WTC11 (cell line): ENCODE results near the gene GJB2. TPM values are rescaled to one million over a fixed set of nuclear protein-coding genes. Genes with fewer than 3 reads are reported as not detected.

Experiments used
- ATAC-seq: fragments of 200-7000 bp; cut with Tn5 transposase; 2 replicates; pipeline ENCODE4 v1.10.0; 2021; ENCODE audit warnings: mild to moderate bottlenecking, moderate library complexity
- CTCF ChIA-PET: fragments of 300-600 bp; sonication (Branson Sonifier 250); formaldehyde crosslinking; loops from one replicate; lab custom pipeline; 2021; ENCODE audit warnings: antibody characterized with exemption; lab: Charles Lee
- POLR2A ChIA-PET: fragments of 350-600 bp; sonication (Branson Sonifier 250); formaldehyde crosslinking; loops from one replicate; lab custom pipeline; 2021; ENCODE audit warnings: antibody characterized with exemption; lab: Charles Lee
- DNase-seq: peaks from one replicate; pipeline ENCODE4 v3.0.0; 2021; ENCODE audit warnings: low spot score
- H3K27ac Mint-ChIP-seq: 2 replicates; pipeline ENCODE4 v1.8.0; 2021; ENCODE audit warnings: mixed read lengths
- H3K27me3 Mint-ChIP-seq: 2 replicates; pipeline ENCODE4 v1.8.0; 2021; ENCODE audit warnings: low read depth, mild to moderate bottlenecking, moderate library complexity, mixed read lengths
- H3K36me3 Mint-ChIP-seq: 2 replicates; pipeline ENCODE4 v1.8.0; 2021; ENCODE audit warnings: mixed read lengths
- H3K4me1 Mint-ChIP-seq: 2 replicates; pipeline ENCODE4 v1.8.0; 2022; ENCODE audit warnings: mixed read lengths
- H3K4me3 Mint-ChIP-seq: 2 replicates; pipeline ENCODE4 v1.8.0; 2021; ENCODE audit warnings: mild to moderate bottlenecking, moderate library complexity, mixed read lengths
- H3K9me3 Mint-ChIP-seq: 2 replicates; pipeline ENCODE4 v1.8.0; 2021; ENCODE audit warnings: mixed read lengths
- AFF4 ChIP-seq: sonication (generic); formaldehyde crosslinking; IDR thresholded peaks from 2 replicates; pipeline ENCODE4 v1.8.1; 2023; ENCODE audit warnings: mild to moderate bottlenecking, missing genetic modification reagents, borderline replicate concordance
- ATF3 ChIP-seq: sonication (generic); formaldehyde crosslinking; conservative IDR thresholded peaks from 2 replicates; pipeline ENCODE4 v1.8.1; 2022; ENCODE audit warnings: mild to moderate bottlenecking, missing genetic modification reagents
- ESRRA ChIP-seq: sonication (generic); formaldehyde crosslinking; IDR thresholded peaks from 2 replicates; pipeline ENCODE4 v1.8.1; 2022; ENCODE audit warnings: mild to moderate bottlenecking, missing genetic modification reagents, borderline replicate concordance
- NFATC4 ChIP-seq: fragments of 250-450 bp; sonication (Bioruptor Pico); IDR thresholded peaks from 2 replicates; pipeline ENCODE4 v1.9.0; 2021; ENCODE audit warnings: mild to moderate bottlenecking
- NR1H2 ChIP-seq: sonication (generic); formaldehyde crosslinking; IDR thresholded peaks from 2 replicates; pipeline ENCODE4 v1.9.0; 2021; ENCODE audit warnings: mild to moderate bottlenecking, moderate library complexity, missing genetic modification reagents
- NR3C1 ChIP-seq: sonication (generic); formaldehyde crosslinking; conservative IDR thresholded peaks from 2 replicates; pipeline ENCODE4 v1.8.1; 2023; ENCODE audit warnings: low read depth, mild to moderate bottlenecking, missing genetic modification reagents
- OVOL2 ChIP-seq: fragments of 250-450 bp; sonication (Bioruptor Pico); IDR thresholded peaks from 2 replicates; pipeline ENCODE4 v1.9.0; 2021; ENCODE audit warnings: mild to moderate bottlenecking, borderline replicate concordance
- STAT6 ChIP-seq: sonication (generic); formaldehyde crosslinking; conservative IDR thresholded peaks from 2 replicates; pipeline ENCODE4 v1.8.1; 2023; ENCODE audit warnings: mild to moderate bottlenecking, low read depth, missing genetic modification reagents, moderate library complexity
- ZBTB21 ChIP-seq: sonication (generic); formaldehyde crosslinking; IDR thresholded peaks from 2 replicates; pipeline ENCODE4 v1.8.1; 2023; ENCODE audit warnings: mild to moderate bottlenecking, missing genetic modification reagents, borderline replicate concordance
- ZNF396 ChIP-seq: fragments of 250-450 bp; sonication (Bioruptor Pico); IDR thresholded peaks from 2 replicates; pipeline ENCODE4 v1.8.0; 2021; ENCODE audit warnings: mild to moderate bottlenecking, moderate library complexity, borderline replicate concordance
- ZNF532 ChIP-seq: fragments of 250-450 bp; sonication (Bioruptor Pico); IDR thresholded peaks from 2 replicates; pipeline ENCODE4 v1.9.0; 2021; ENCODE audit warnings: mild to moderate bottlenecking, borderline replicate concordance
- ZNF671 ChIP-seq: fragments of 250-450 bp; sonication (Bioruptor Pico); IDR thresholded peaks from 2 replicates; pipeline ENCODE4 v1.8.0; 2021; ENCODE audit warnings: mild to moderate bottlenecking
- ZSCAN18 ChIP-seq: fragments of 250-450 bp; sonication (Bioruptor Pico); IDR thresholded peaks from 2 replicates; pipeline ENCODE4 v2.1.2; 2022; ENCODE audit warnings: mild to moderate bottlenecking, moderate library complexity
- total RNA-seq: library from RNA; stranded (reverse); gene quantifications from 3 replicates; pipeline ENCODE4 v1.2.3, GENCODE V29; 2021

The GJB2 gene
- total RNA-seq, 1 experiment from 2014 or later, result 0.11 TPM

- peaks cover 53% of the 10 kb centered on the region for H3K27me3 Mint-ChIP-seq
- peaks cover 9% of the 10 kb centered on the region for H3K4me1 Mint-ChIP-seq
- no peaks in the 10 kb centered on the region for H3K36me3 Mint-ChIP-seq
- DNase-seq, result no peak
- TF ChIP-seq AFF4 (CRISPR knock-in tag) (no peak), NR1H2 (CRISPR knock-in tag) (no peak)
- TF ChIP-seq, all 79 proteins: peak for 0
- ATAC-seq, result no peak
- no peak overlapping the region for H3K27ac Mint-ChIP-seq
- H3K9me3 Mint-ChIP-seq, result no peaks in the 10 kb centered on the region
- no peak overlapping the region for H3K4me3 Mint-ChIP-seq
- POLR2A ChIA-PET, result no interaction called here
- CTCF ChIA-PET, result interaction anchor here (1.3 to 1.5 kb wide), 2 partner anchors 30 to 67 kb away, joined by 5 to 10 read pairs; no protein-coding TSS in a partner anchor
Observed at GRCh38 chr13:20227288-20227687, 34.5 kb upstream of the GJB2 start.

GRCh38 chr13:20222553-20222952 lies 29.8 kb upstream of the GJB2 start:
- no peak for DNase-seq
- Mint-ChIP-seq H3K36me3 (no peaks in the 10 kb centered on the region), H3K4me1 (no peaks in the 10 kb centered on the region), H3K27ac (no peak overlapping the region), H3K9me3 (peaks cover 10% of the 10 kb centered on the region), H3K27me3 (peaks cover 9% of the 10 kb centered on the region), H3K4me3 (no peak overlapping the region)
- CTCF ChIA-PET, result no interaction called here
- TF ChIP-seq NR3C1 (CRISPR knock-in tag) (no peak), ZBTB21 (CRISPR knock-in tag) (no peak), OVOL2 (no peak), ATF3 (CRISPR knock-in tag) (no peak), ZNF671 (CRISPR knock-in tag) (no peak), NFATC4 (CRISPR knock-in tag) (no peak), ESRRA (CRISPR knock-in tag) (no peak), STAT6 (CRISPR knock-in tag) (no peak), ZNF532 (CRISPR knock-in tag) (no peak), ZNF396 (CRISPR knock-in tag) (no peak), ZSCAN18 (CRISPR knock-in tag) (no peak)
- no peak for ATAC-seq
- POLR2A ChIA-PET, result no interaction called here
